ENCODE data around the gene LELP1.

DNA sequence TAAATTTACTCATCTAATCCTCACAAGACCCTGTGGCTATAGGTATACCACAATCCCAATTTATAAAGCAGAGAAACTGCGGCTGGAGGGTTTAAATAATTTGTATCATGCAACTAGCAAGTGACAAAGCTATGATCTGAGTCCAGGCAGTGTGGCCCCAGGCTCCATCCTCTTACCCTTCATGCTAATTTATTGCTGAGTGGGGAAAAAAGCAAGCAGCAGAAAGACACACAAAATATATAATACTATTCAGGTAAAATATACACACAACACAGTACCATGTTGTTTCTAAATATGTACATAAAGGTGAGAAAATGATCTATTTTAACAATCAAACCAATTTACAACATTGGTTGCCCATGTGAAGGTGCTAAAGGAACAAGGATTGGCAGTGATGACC, 38.9 kb downstream of the LELP1 start:
- TF ChIP-seq YY1 (IDR thresholded peaks at IDR 0.05; ENCODE audit: low read depth) (no peak), TAF1 (IDR thresholded peaks at IDR 0.05; ENCODE audit: low read depth) (no peak), RAD21 (IDR thresholded peaks at IDR 0.05; ENCODE audit: low read depth) (no peak), TEAD4 (IDR thresholded peaks at IDR 0.05) (no peak), CREB1 (IDR thresholded peaks at IDR 0.05; ENCODE audit: low read depth) (no peak), FOXM1 (IDR thresholded peaks at IDR 0.05; ENCODE audit: borderline replicate concordance, low read depth) (no peak), EP300 (IDR thresholded peaks at IDR 0.05; ENCODE audit: borderline replicate concordance) (no peak), CEBPB (IDR thresholded peaks at IDR 0.05) (no peak), ZBTB7A (IDR thresholded peaks at IDR 0.05; ENCODE audit: low read depth) (no peak), EGR1 (IDR thresholded peaks at IDR 0.05) (no peak)
- TF ChIP-seq, protein P1, sequence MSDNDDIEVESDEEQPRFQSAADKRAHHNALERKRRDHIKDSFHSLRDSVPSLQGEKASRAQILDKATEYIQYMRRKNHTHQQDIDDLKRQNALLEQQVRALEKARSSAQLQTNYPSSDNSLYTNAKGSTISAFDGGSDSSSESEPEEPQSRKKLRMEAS (IDR thresholded peaks at IDR 0.05): no peak
- TF ChIP-seq, protein P2, sequence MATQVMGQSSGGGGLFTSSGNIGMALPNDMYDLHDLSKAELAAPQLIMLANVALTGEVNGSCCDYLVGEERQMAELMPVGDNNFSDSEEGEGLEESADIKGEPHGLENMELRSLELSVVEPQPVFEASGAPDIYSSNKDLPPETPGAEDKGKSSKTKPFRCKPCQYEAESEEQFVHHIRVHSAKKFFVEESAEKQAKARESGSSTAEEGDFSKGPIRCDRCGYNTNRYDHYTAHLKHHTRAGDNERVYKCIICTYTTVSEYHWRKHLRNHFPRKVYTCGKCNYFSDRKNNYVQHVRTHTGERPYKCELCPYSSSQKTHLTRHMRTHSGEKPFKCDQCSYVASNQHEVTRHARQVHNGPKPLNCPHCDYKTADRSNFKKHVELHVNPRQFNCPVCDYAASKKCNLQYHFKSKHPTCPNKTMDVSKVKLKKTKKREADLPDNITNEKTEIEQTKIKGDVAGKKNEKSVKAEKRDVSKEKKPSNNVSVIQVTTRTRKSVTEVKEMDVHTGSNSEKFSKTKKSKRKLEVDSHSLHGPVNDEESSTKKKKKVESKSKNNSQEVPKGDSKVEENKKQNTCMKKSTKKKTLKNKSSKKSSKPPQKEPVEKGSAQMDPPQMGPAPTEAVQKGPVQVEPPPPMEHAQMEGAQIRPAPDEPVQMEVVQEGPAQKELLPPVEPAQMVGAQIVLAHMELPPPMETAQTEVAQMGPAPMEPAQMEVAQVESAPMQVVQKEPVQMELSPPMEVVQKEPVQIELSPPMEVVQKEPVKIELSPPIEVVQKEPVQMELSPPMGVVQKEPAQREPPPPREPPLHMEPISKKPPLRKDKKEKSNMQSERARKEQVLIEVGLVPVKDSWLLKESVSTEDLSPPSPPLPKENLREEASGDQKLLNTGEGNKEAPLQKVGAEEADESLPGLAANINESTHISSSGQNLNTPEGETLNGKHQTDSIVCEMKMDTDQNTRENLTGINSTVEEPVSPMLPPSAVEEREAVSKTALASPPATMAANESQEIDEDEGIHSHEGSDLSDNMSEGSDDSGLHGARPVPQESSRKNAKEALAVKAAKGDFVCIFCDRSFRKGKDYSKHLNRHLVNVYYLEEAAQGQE (IDR thresholded peaks at IDR 0.05; ENCODE audit: low read depth): no peak
- TF ChIP-seq, protein P3, sequence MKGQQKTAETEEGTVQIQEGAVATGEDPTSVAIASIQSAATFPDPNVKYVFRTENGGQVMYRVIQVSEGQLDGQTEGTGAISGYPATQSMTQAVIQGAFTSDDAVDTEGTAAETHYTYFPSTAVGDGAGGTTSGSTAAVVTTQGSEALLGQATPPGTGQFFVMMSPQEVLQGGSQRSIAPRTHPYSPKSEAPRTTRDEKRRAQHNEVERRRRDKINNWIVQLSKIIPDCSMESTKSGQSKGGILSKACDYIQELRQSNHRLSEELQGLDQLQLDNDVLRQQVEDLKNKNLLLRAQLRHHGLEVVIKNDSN (IDR thresholded peaks at IDR 0.05): no peak
